HG03025 (cell line): ENCODE results near the gene SEC14L1.
"Not testable (repeated sequence)": the region's sequence is repeated elsewhere in the genome, so short reads cannot be mapped to it uniquely, and the experiment has no call there.

Source experiments
- ATAC-seq: cut with Tn5 transposase; IDR thresholded peaks from one replicate; pipeline ENCODE4 v1.9.1; 2021; ENCODE audit warnings: mild to moderate bottlenecking, moderate library complexity; ENCODE audit not compliant: unreplicated experiment, low FRiP score

Gene SEC14L1

GRCh38 chr17:77254951-77255825 lies 114.4 kb downstream of the SEC14L1 start:
- ATAC-seq: no peak

- not testable (repeated sequence) for ATAC-seq
These were observed 115.2 kb downstream of the SEC14L1 start for GRCh38 chr17:77255970-77256369.

GRCh38 chr17:77256710-77257109 lies 115.9 kb downstream of the SEC14L1 start:
- no peak for ATAC-seq

GRCh38 chr17:77257169-77257568 lies 116.4 kb downstream of the SEC14L1 start:
- no peak for ATAC-seq

GRCh38 chr17:77257596-77258458 lies 117.1 kb downstream of the SEC14L1 start:
- no peak for ATAC-seq

- no peak for ATAC-seq
These were observed 117.9 kb downstream of the SEC14L1 start for GRCh38 chr17:77258638-77259037.

GRCh38 chr17:77264617-77265230 lies 124.0 kb downstream of the SEC14L1 start:
- no peak for ATAC-seq

GRCh38 chr17:77266213-77266612 lies 125.4 kb downstream of the SEC14L1 start:
- ATAC-seq: no peak
